ENCODE results near the gene IZUMO4. TPM values are rescaled to one million over a fixed set of nuclear protein-coding genes. Genes with fewer than 3 reads are reported as not detected.

Gene IZUMO4
- total and polyA plus RNA-seq, 8 donors, result 5.2 to 42.2 (median 8.1) TPM

- FAIRE-seq, result no peak
- WGBS, 2 donors, result 58 to 65% methylated on average over 5 of the region's 5 CpGs
- H3K4me3 ChIP-seq, result no peak overlapping the region
- no peaks in the 10 kb centered on the region for H3K36me3 ChIP-seq
- H3K4me1 ChIP-seq, result peaks cover 28 to 44% (median 30%) of the 10 kb centered on the region in 3 donors
- intact Hi-C loops (cut with DNase I), result no loop called here
- peak in 3 of 6 donors; percentile 25 to 50 (median 39) for DNase-seq
- TF ChIP-seq CTCF (IDR thresholded peaks at IDR 0.05), result no peak
- no peaks in the 10 kb centered on the region for H3K27me3 ChIP-seq
- H3K9me3 ChIP-seq, result no peaks in the 10 kb centered on the region
- no peak for ATAC-seq
- no peak overlapping the region for H3K27ac ChIP-seq
Measured at GRCh38 chr19:2056837-2057192, 39.9 kb upstream of the IZUMO4 start.

DNA sequence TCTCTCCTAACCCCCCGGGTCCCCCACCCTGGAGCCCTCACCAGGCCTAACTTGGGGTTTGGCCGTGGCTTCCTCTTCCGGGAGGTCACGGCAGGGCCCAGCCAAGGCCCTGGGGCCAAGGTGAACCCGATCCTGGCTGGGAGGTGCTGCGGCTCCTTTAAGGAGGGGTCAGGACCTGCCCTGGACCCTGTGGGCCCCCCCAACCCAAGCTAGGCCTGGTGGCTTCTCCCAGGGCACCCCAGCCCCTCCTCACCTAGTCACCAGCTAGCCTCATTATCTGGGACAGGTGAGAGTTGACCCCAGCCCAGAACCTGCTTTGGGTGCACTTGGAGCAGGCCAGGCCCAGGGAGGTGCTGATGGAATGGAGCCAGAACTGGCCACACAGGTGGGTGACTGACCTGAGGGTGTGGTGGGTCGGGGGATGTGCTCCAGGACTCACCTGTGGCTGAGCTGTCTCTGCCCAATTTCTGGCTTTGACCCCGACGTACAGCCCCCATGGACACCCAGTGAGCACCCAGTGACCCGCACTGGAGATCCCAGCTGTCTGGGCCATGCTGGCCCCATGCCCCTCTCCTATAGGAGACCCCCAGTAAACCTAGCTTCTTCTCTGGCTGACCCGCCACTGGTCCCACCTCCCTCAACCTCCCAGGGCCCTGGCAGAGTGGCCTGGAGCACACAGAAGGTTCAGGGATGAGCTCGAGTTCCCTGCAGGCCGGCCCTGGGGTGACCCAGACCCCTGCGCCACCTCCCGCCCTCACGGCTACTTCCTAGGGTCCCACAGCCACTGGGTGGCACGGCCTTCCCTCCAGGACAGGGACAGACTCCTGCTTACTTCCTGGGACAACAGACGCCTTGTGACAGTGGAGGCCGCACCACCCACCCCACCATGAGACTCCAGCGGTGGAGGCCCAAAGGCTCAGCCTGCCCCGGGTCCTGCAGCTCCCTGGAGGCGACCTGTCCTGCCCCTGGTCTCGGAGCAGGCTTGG, 38.9 kb upstream of the IZUMO4 start:
- no peaks in the 10 kb centered on the region for H3K36me3 ChIP-seq
- no peak for TF ChIP-seq CTCF (IDR thresholded peaks at IDR 0.05)
- peak overlapping the region in 2 of 4 donors; percentile 99 to 100 for H3K27ac ChIP-seq
- WGBS, 2 donors, result 86 to 92% methylated on average over 21 to 23 of the region's 23 CpGs
- peaks cover 27 to 40% (median 29%) of the 10 kb centered on the region in 3 donors for H3K4me1 ChIP-seq
- no peaks in the 10 kb centered on the region for H3K27me3 ChIP-seq
- intact Hi-C loops (cut with DNase I), result no loop called here
- no peak for ATAC-seq
- FAIRE-seq, result no peak
- no peak overlapping the region for H3K4me3 ChIP-seq
- peak in 4 of 6 donors; percentile 41 to 83 (median 52) for DNase-seq
- H3K9me3 ChIP-seq, result no peaks in the 10 kb centered on the region

GRCh38 chr19:2058570-2059421, 37.9 kb upstream of the IZUMO4 start:
- H3K27ac ChIP-seq, result peak overlapping the region; percentile 99 to 100 (median 100)
- 84 to 86% methylated on average over 27 of the region's 27 CpGs for WGBS, 2 donors
- peak in 3 of 6 donors; percentile 35 to 59 (median 38) for DNase-seq
- H3K4me1 ChIP-seq, result peaks cover 27 to 37% (median 29%) of the 10 kb centered on the region in 3 donors
- intact Hi-C loops (cut with DNase I), result no loop called here
- no peaks in the 10 kb centered on the region for H3K27me3 ChIP-seq
- FAIRE-seq, result no peak
- no peaks in the 10 kb centered on the region for H3K9me3 ChIP-seq
- no peak for ATAC-seq
- no peaks in the 10 kb centered on the region for H3K36me3 ChIP-seq
- H3K4me3 ChIP-seq, result no peak overlapping the region
- TF ChIP-seq CTCF (IDR thresholded peaks at IDR 0.05), result no peak

DNA sequence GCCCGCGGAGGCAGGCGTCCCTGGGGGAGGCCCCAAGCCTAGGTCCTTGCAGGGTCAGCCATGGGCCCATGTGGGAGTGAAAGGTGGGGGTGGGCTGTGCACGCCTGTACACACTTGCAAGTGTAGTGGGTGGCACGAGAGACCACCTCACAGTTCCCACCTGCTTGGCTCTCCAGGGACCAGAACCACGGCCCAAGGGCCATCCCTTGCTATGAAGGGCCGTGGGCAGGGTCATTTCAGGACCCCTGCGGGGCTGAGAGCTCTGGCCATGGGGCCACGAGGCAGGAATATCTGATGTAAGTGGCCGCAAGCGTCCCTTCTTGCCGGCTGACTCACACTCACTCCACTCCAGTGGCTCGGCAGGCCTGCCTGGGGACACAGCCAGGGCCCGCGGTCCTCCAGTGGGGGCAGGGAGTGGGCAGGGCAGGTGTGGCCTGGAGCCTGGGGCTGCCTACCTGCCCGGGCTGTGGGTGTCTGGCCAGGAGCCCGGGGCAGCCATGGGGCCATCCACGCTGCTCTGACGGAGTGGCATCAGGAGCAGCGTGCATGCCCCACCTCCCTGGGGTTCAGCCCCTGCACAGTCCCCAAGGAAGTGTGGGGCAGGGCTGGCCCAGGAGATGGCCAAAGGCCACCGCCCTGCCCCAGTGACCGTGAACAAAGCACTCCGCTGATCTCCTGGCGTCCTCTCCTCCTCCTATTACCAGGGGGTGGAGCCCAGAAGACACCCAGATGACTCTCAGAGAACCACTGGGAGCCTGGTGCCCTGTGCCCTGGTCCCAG, 37.1 kb upstream of the IZUMO4 start:
- no peak for TF ChIP-seq CTCF (IDR thresholded peaks at IDR 0.05)
- peaks cover 27 to 31% (median 29%) of the 10 kb centered on the region in 3 donors for H3K4me1 ChIP-seq
- DNase-seq, result peak; percentile 82 to 96 (median 88)
- peak overlapping the region in 2 of 4 donors; percentile 6 to 79 for H3K4me3 ChIP-seq
- no peaks in the 10 kb centered on the region for H3K9me3 ChIP-seq
- peak; percentile 54 to 65 (median 57) for ATAC-seq
- FAIRE-seq, result no peak
- H3K36me3 ChIP-seq, result no peaks in the 10 kb centered on the region
- H3K27ac ChIP-seq, result peak overlapping the region; percentile 99 to 100 (median 100)
- intact Hi-C loops (cut with DNase I), result loop anchor here in 1 of 3 donors (10.0 kb wide), 1 partner anchor 125 kb away; no protein-coding TSS in a partner anchor
- 20 to 21% methylated on average over 24 of the region's 24 CpGs for WGBS, 2 donors
- H3K27me3 ChIP-seq, result no peaks in the 10 kb centered on the region

All from pancreas (tissue), 10 donors.